Naive thymus-derived CD4-positive, alpha-beta T cell (primary cell): ENCODE data around the gene TAS2R3. TPM values are rescaled to one million over a fixed set of nuclear protein-coding genes. Genes with fewer than 3 reads are reported as not detected.
"Not testable (repeated sequence)": the region's sequence is repeated elsewhere in the genome, so short reads cannot be mapped to it uniquely, and the experiment has no call there.

Experiments used
- ATAC-seq: fragments of 150-1000 bp; cut with Tn5 transposase; 2 replicates; pipeline ENCODE4 v1.10.0; 2021; ENCODE audit warnings: mild to moderate bottlenecking, moderate library complexity
- CTCF ChIA-PET: fragments of 350-600 bp; sonication (Branson Sonifier 250); formaldehyde crosslinking; loops from one replicate; lab custom pipeline; 2021; ENCODE audit warnings: antibody characterized with exemption; lab: Charles Lee
- POLR2A ChIA-PET: fragments of 350-600 bp; sonication (Branson Sonifier 250); formaldehyde crosslinking; loops from one replicate; lab custom pipeline; 2021; ENCODE audit warnings: antibody characterized with exemption, inconsistent platforms; lab: Charles Lee
- DNase-seq, 9 donors: peaks; one replicate each; pipeline versions ENCODE4 v3.0.0 to v3.0.0-alpha.2; 2020 to 2022; ENCODE audit warnings: mixed read lengths in 1 of 9
- H3K27ac ChIP-seq: one replicate; pipeline ENCODE4 v1.7.0; 2013; ENCODE audit warnings: mild to moderate bottlenecking, low read depth, low read length, moderate library complexity
- H3K27me3 ChIP-seq, 2 donors: one replicate each; pipeline ENCODE4 v1.7.0; 2013; ENCODE audit warnings: low read length in 2 of 2, mild to moderate bottlenecking in 2 of 2, moderate library complexity in 2 of 2; ENCODE audit not compliant: control insufficient read depth in 2 of 2, insufficient read depth in 2 of 2
- H3K36me3 ChIP-seq, 3 experiments: 1 replicate in 2 of 3; 2 replicates in 1 of 3; pipeline ENCODE4 v1.7.0; 2013; ENCODE audit warnings: low read length in 3 of 3, mild to moderate bottlenecking in 3 of 3, moderate library complexity in 1 of 3; ENCODE audit not compliant: insufficient read depth in 3 of 3, control insufficient read depth in 2 of 3
- H3K4me1 ChIP-seq, 2 donors: one replicate each; pipeline ENCODE4 v1.7.0; 2013; ENCODE audit warnings: low read length in 2 of 2, mild to moderate bottlenecking in 2 of 2, moderate library complexity in 1 of 2; ENCODE audit not compliant: control insufficient read depth in 2 of 2, insufficient read depth in 2 of 2
- H3K4me3 ChIP-seq: 2 replicates; pipeline ENCODE4 v1.7.0; 2013; ENCODE audit warnings: mild to moderate bottlenecking, low read length
- H3K9me3 ChIP-seq, 3 experiments: 1 replicate in 2 of 3; 2 replicates in 1 of 3; pipeline ENCODE4 v1.7.0; 2013; ENCODE audit warnings: low read length in 3 of 3; ENCODE audit not compliant: control insufficient read depth in 2 of 3
- H3K27ac Mint-ChIP-seq, 9 donors: one replicate each; pipeline ENCODE4 v1.8.0; 2020 to 2022; ENCODE audit warnings: mixed read lengths in 9 of 9, mild to moderate bottlenecking in 8 of 9, moderate library complexity in 5 of 9, inconsistent platforms in 2 of 9
- H3K27me3 Mint-ChIP-seq, 5 donors: one replicate each; pipeline ENCODE4 v1.8.0; 2021 to 2022; ENCODE audit warnings: mixed read lengths in 5 of 5, mild to moderate bottlenecking in 1 of 5
- H3K36me3 Mint-ChIP-seq, 5 donors: one replicate each; pipeline ENCODE4 v1.8.0; 2020 to 2022; ENCODE audit warnings: mixed read lengths in 5 of 5, mild to moderate bottlenecking in 3 of 5, inconsistent platforms in 1 of 5
- H3K4me1 Mint-ChIP-seq, 7 donors: one replicate each; pipeline ENCODE4 v1.8.0; 2020 to 2022; ENCODE audit warnings: mixed read lengths in 7 of 7, mild to moderate bottlenecking in 3 of 7, inconsistent platforms in 1 of 7
- H3K4me3 Mint-ChIP-seq, 10 donors: one replicate each; pipeline ENCODE4 v1.8.0; 2020 to 2022; ENCODE audit warnings: mild to moderate bottlenecking in 10 of 10, mixed read lengths in 10 of 10, moderate library complexity in 6 of 10, inconsistent platforms in 2 of 10
- H3K9me3 Mint-ChIP-seq, 11 donors: one replicate each; pipeline ENCODE4 v1.8.0; 2020 to 2022; ENCODE audit warnings: mixed read lengths in 11 of 11, mild to moderate bottlenecking in 4 of 11, inconsistent platforms in 1 of 11, moderate library complexity in 1 of 11
- intact Hi-C, 2 donors: fragments of 100-400 bp; cut with micrococcal nuclease; formaldehyde crosslinking; loops; one replicate each; pipeline ENCODE4 v1.15.1; 2023
- polyA plus RNA-seq, 2 donors: library from polyadenylated mRNA; unstranded; fragments of 300-500 nt; fragmentation: Illumina TruSeq; gene quantifications; one replicate each; pipeline ENCODE4 v1.2.3, GENCODE V29; 2021
- total RNA-seq, 6 experiments: library from RNA in 5 of 6; stranded (reverse) in 5 of 6; gene quantifications; 1 replicate in 5 of 6; 2 replicates in 1 of 6; pipeline ENCODE4 v1.2.3 and lab custom pipeline; 2021 to 2026

The TAS2R3 gene
- total and polyA plus RNA-seq, 7 experiments from 2014 or later = 1.2 to 11.4 (median 1.9) TPM; not detected in 2

- no peaks in the 10 kb centered on the region for H3K4me1 ChIP-seq
- no peak overlapping the region for H3K4me3 ChIP-seq
- CTCF ChIA-PET = interaction anchor here (0.6 kb wide), 1 partner anchor 42 kb away, joined by 4 read pairs; no protein-coding TSS in a partner anchor
- peaks cover 41 to 93% (median 78%) of the 10 kb centered on the region in 5 donors for H3K36me3 Mint-ChIP-seq
- ATAC-seq (peak; percentile 58), DNase-seq (peak in 4 of 9 donors; percentile 11 to 19 (median 16))
- no peak overlapping the region for H3K4me3 Mint-ChIP-seq
- intact Hi-C loops = loop anchor here (1.0 to 2.0 kb wide), 2 partner anchors 31 to 32 kb away; no protein-coding TSS in a partner anchor
- peaks cover 0 to 42% (median 18%) of the 10 kb centered on the region in 11 donors for H3K9me3 Mint-ChIP-seq
- no peak overlapping the region for H3K27ac ChIP-seq
- peaks cover 0 to 12% (median 0%) of the 10 kb centered on the region in 3 experiments for H3K9me3 ChIP-seq
- H3K27me3 ChIP-seq = no peaks in the 10 kb centered on the region
- peaks cover 19 to 89% (median 26%) of the 10 kb centered on the region in 3 experiments for H3K36me3 ChIP-seq
- no peak overlapping the region for H3K27ac Mint-ChIP-seq
- H3K27me3 Mint-ChIP-seq = no peaks in the 10 kb centered on the region
- H3K4me1 Mint-ChIP-seq = peaks cover 0 to 21% (median 12%) of the 10 kb centered on the region in 7 donors
- POLR2A ChIA-PET = no interaction called here
Observed at GRCh38 chr7:141754939-141755338, 9.0 kb upstream of the TAS2R3 start.

- Mint-ChIP-seq H3K27ac (peak overlapping the region in 1 of 9 donors; percentile 65), H3K4me1 (peaks cover 0 to 15% (median 10%) of the 10 kb centered on the region in 7 donors), H3K36me3 (peaks cover 0 to 71% (median 43%) of the 10 kb centered on the region in 5 donors)
- POLR2A ChIA-PET, H3K4me1 ChIP-seq, ATAC-seq, H3K9me3 Mint-ChIP-seq, H3K27ac ChIP-seq, H3K4me3 ChIP-seq, H3K4me3 Mint-ChIP-seq, H3K27me3 Mint-ChIP-seq, H3K9me3 ChIP-seq, H3K27me3 ChIP-seq, intact Hi-C loops, DNase-seq: not testable (repeated sequence)
- CTCF ChIA-PET = interaction anchor here (0.7 kb wide), 1 partner anchor 107 kb away, joined by 3 read pairs; no protein-coding TSS in a partner anchor
- peaks cover 0 to 17% (median 0%) of the 10 kb centered on the region in 3 experiments for H3K36me3 ChIP-seq
Observed at GRCh38 chr7:141770083-141770583, 6.2 kb downstream of the TAS2R3 start.

GRCh38 chr7:141776374-141776773 lies 12.5 kb downstream of the TAS2R3 start, which contains the start of gene TAS2R4:
TAS2R4 (plus strand) TSS chr7:141776674; CDS start chr7:141778489, 1,815 bp downstream.
- intact Hi-C loops = no loop called here
- H3K27me3 Mint-ChIP-seq = no peaks in the 10 kb centered on the region
- CTCF ChIA-PET = no interaction called here
- H3K36me3 ChIP-seq = peaks cover 0 to 27% (median 0%) of the 10 kb centered on the region in 3 experiments
- peaks cover 12 to 71% (median 48%) of the 10 kb centered on the region in 5 donors for H3K36me3 Mint-ChIP-seq
- H3K4me1 ChIP-seq = no peaks in the 10 kb centered on the region
- no peaks in the 10 kb centered on the region for H3K9me3 ChIP-seq
- H3K9me3 Mint-ChIP-seq = peaks cover 0 to 3% (median 0%) of the 10 kb centered on the region in 11 donors
- ATAC-seq (no peak), DNase-seq (no peak)
- no peak within 1 kb of the TSS for H3K4me3 ChIP-seq
- no peak within 1 kb of the TSS for H3K27ac Mint-ChIP-seq
- peaks cover 0 to 18% (median 5%) of the 10 kb centered on the region in 7 donors for H3K4me1 Mint-ChIP-seq
- H3K4me3 Mint-ChIP-seq = no peak within 1 kb of the TSS
- POLR2A ChIA-PET = no interaction called here
- H3K27me3 ChIP-seq = no peaks in the 10 kb centered on the region
- no peak within 1 kb of the TSS for H3K27ac ChIP-seq

- ChIA-PET CTCF (interaction anchor here (0.6 to 1.6 kb wide), 8 partner anchors 14 to 754 kb away, joined by 3 to 21 read pairs (median 3); no protein-coding TSS in a partner anchor), POLR2A (no interaction called here)
- no peak overlapping the region for H3K4me3 Mint-ChIP-seq
- H3K27ac Mint-ChIP-seq = peak overlapping the region in 1 of 9 donors; percentile 4
- H3K27me3 Mint-ChIP-seq = no peaks in the 10 kb centered on the region
- no peak overlapping the region for H3K27ac ChIP-seq
- no peaks in the 10 kb centered on the region for H3K4me1 ChIP-seq
- intact Hi-C loops = loop anchor here (1.0 to 2.0 kb wide), 4 partner anchors 31 to 132 kb away; partner anchors contain the start of gene SSBP1 (in 2 of the 2)
- no peaks in the 10 kb centered on the region for H3K9me3 ChIP-seq
- H3K36me3 ChIP-seq = peaks cover 0 to 13% (median 0%) of the 10 kb centered on the region in 3 experiments
- no peak overlapping the region for H3K4me3 ChIP-seq
- H3K27me3 ChIP-seq = no peaks in the 10 kb centered on the region
- DNase-seq (peak in 5 of 9 donors; percentile 24 to 40 (median 33)), ATAC-seq (peak; percentile 57)
- peaks cover 0 to 30% (median 7%) of the 10 kb centered on the region in 5 donors for H3K36me3 Mint-ChIP-seq
- H3K4me1 Mint-ChIP-seq = peaks cover 0 to 5% (median 0%) of the 10 kb centered on the region in 7 donors
- H3K9me3 Mint-ChIP-seq = no peaks in the 10 kb centered on the region
Observed at GRCh38 chr7:141785706-141786552, 22.0 kb downstream of the TAS2R3 start.

- Histone ChIP-seq H3K27ac (no peak overlapping the region), H3K36me3 (peaks cover 0 to 15% (median 0%) of the 10 kb centered on the region in 3 experiments), H3K9me3 (no peaks in the 10 kb centered on the region), H3K4me3 (no peak overlapping the region), H3K4me1 (no peaks in the 10 kb centered on the region), H3K27me3 (no peaks in the 10 kb centered on the region)
- intact Hi-C loops = no loop called here
- Mint-ChIP-seq H3K27ac (no peak overlapping the region), H3K36me3 (peaks cover 0 to 40% (median 14%) of the 10 kb centered on the region in 5 donors), H3K4me1 (peaks cover 0 to 5% (median 3%) of the 10 kb centered on the region in 7 donors), H3K27me3 (no peaks in the 10 kb centered on the region), H3K4me3 (no peak overlapping the region), H3K9me3 (no peaks in the 10 kb centered on the region)
- no peak for ATAC-seq
- DNase-seq = no peak
- ChIA-PET POLR2A (no interaction called here), CTCF (interaction anchor here (1.4 kb wide), 1 partner anchor 134 kb away, joined by 4 read pairs; no protein-coding TSS in a partner anchor)
Observed at GRCh38 chr7:141788296-141788695, 24.4 kb downstream of the TAS2R3 start.

- DNase-seq (no peak), ATAC-seq (no peak)
- Mint-ChIP-seq H3K4me1 (peaks cover 0 to 5% (median 3%) of the 10 kb centered on the region in 7 donors), H3K9me3 (peaks cover 0 to 2% (median 0%) of the 10 kb centered on the region in 11 donors), H3K4me3 (no peak within 1 kb of the TSS), H3K27ac (no peak within 1 kb of the TSS), H3K36me3 (peaks cover 0 to 51% (median 24%) of the 10 kb centered on the region in 5 donors), H3K27me3 (no peaks in the 10 kb centered on the region)
- ChIA-PET POLR2A (no interaction called here), CTCF (no interaction called here)
- intact Hi-C loops = no loop called here
- H3K36me3 ChIP-seq = peaks cover 0 to 15% (median 0%) of the 10 kb centered on the region in 3 experiments
- no peaks in the 10 kb centered on the region for H3K9me3 ChIP-seq
- no peak within 1 kb of the TSS for H3K27ac ChIP-seq
- no peaks in the 10 kb centered on the region for H3K4me1 ChIP-seq
- H3K4me3 ChIP-seq = no peak within 1 kb of the TSS
- no peaks in the 10 kb centered on the region for H3K27me3 ChIP-seq
Observed at GRCh38 chr7:141789917-141790316, 26.0 kb downstream of the TAS2R3 start, which contains the start of gene TAS2R5. TAS2R5 (plus strand) TSS chr7:141790217; CDS start chr7:141790362, 145 bp downstream.
